GM12878 (cell line): ENCODE measurements around the gene DENND1B. TPM values are rescaled to one million over a fixed set of nuclear protein-coding genes. Genes with fewer than 3 reads are reported as not detected.

Experiments
- ATAC-seq: fragments of 200-7000 bp; cut with Tn5 transposase; 3 replicates; pipeline ENCODE4 v1.9.1; 2020; ENCODE audit warnings: mild to moderate bottlenecking, moderate library complexity
- BruUV-seq: library from RNA; stranded (reverse); fragments of 400-500 nt; replicated peaks from 2 replicates; lab custom pipeline; 2021; lab: Mats Ljungman, UMichigan
- CTCF ChIA-PET: fragments of 300-600 bp; sonication (Branson Sonifier 250); formaldehyde crosslinking; extraction: SDS; loops from one replicate; lab custom pipeline; 2021; ENCODE audit warnings: inconsistent platforms; lab: Yijun Ruan, JAX
- POLR2A ChIA-PET: fragments of 350-600 bp; formaldehyde crosslinking; extraction: SDS; loops from one replicate; lab custom pipeline; 2021; ENCODE audit warnings: inconsistent platforms; lab: Charles Lee
- RAD21 ChIA-PET: fragments of 300-600 bp; sonication (Branson Sonifier 250); formaldehyde crosslinking; loops from one replicate; lab custom pipeline; 2023; ENCODE audit warnings: antibody characterized with exemption; ENCODE audit not compliant: unreplicated experiment; lab: Charles Lee
- SMC1A ChIA-PET: fragments of 300-600 bp; sonication (Branson Sonifier 250); formaldehyde crosslinking; loops from one replicate; lab custom pipeline; 2023; ENCODE audit not compliant: unreplicated experiment, uncharacterized antibody; lab: Charles Lee
- DNase-seq: peaks from one replicate; pipeline ENCODE4 v3.0.0-alpha.2; 2011; ENCODE audit warnings: low read depth, low spot score
- FAIRE-seq: peaks from 3 replicates; lab custom pipeline; 2011; peaks lifted over from hg19 to GRCh38; lab: Jason Lieb, UNC
- H2AFZ ChIP-seq: 2 replicates; pipeline ENCODE4 v1.6.0; 2011; ENCODE audit warnings: low read depth, low read length, control low read depth; ENCODE audit not compliant: control insufficient read depth
- H3K27ac ChIP-seq: 2 replicates; pipeline ENCODE4 v1.5.1; 2011; ENCODE audit warnings: control low read depth; ENCODE audit not compliant: control insufficient read depth, insufficient read depth
- H3K27me3 ChIP-seq, 2 experiments: replicated peaks in 1 of 2; 2 replicates each; pipeline versions ENCODE4 v1.6.0 to v1.6.1; 2011; ENCODE audit warnings: low read length in 1 of 2; ENCODE audit not compliant: control insufficient read depth in 2 of 2, insufficient read depth in 2 of 2
- H3K36me3 ChIP-seq, 2 experiments: 2 replicates each; pipeline ENCODE4 v1.5.1; 2011; ENCODE audit warnings: low read length in 1 of 2; ENCODE audit not compliant: control insufficient read depth in 2 of 2, insufficient read depth in 2 of 2
- H3K4me1 ChIP-seq: 2 replicates; pipeline ENCODE4 v1.6.1; 2011; ENCODE audit warnings: mild to moderate bottlenecking, low read length, moderate library complexity, mixed read lengths; ENCODE audit not compliant: control insufficient read depth, insufficient read depth
- H3K4me2 ChIP-seq: 2 replicates; pipeline ENCODE4 v1.6.0; 2011; ENCODE audit warnings: control low read depth; ENCODE audit not compliant: control insufficient read depth, insufficient read depth
- H3K4me3 ChIP-seq: fragments of 200-600 bp; sonication (generic); 2 replicates; pipeline ENCODE4 v1.5.1; 2016
- H3K79me2 ChIP-seq: 2 replicates; pipeline ENCODE4 v1.6.0; 2011; ENCODE audit warnings: low read length; ENCODE audit not compliant: control insufficient read depth, insufficient read depth
- H3K9ac ChIP-seq: 2 replicates; pipeline ENCODE4 v1.8.0; 2011; ENCODE audit warnings: low read length, control low read depth, mixed read lengths; ENCODE audit not compliant: control insufficient read depth, insufficient read depth
- H3K9me3 ChIP-seq: replicated peaks from 3 replicates; pipeline ENCODE4 v1.5.1; 2011; ENCODE audit warnings: mild to moderate bottlenecking, low read length; ENCODE audit not compliant: control insufficient read depth, insufficient read depth
- H4K20me1 ChIP-seq: 2 replicates; pipeline ENCODE4 v1.6.0; 2011; ENCODE audit not compliant: control insufficient read depth, insufficient read depth
- BMI1 ChIP-seq: fragments of 450-650 bp; IDR thresholded peaks from 2 replicates; pipeline ENCODE4 v1.6.1; 2016; ENCODE audit warnings: mild to moderate bottlenecking, moderate library complexity, borderline replicate concordance
- E2F4 ChIP-seq: IDR thresholded peaks from 2 replicates; pipeline ENCODE4 v1.6.1; 2012; ENCODE audit warnings: low read depth, low read length, improper control_type of control experiment
- IRF3 ChIP-seq: fragments of 450-650 bp; IDR thresholded peaks from 2 replicates; pipeline ENCODE4 v1.6.1; 2014; ENCODE audit warnings: mild to moderate bottlenecking
- RAD21 ChIP-seq: IDR thresholded peaks from 2 replicates; pipeline ENCODE4 v1.6.1; 2011; ENCODE audit warnings: mild to moderate bottlenecking, low read depth, low read length, moderate library complexity; ENCODE audit not compliant: insufficient read depth
- USF1 ChIP-seq: IDR thresholded peaks from 2 replicates; pipeline ENCODE4 v1.6.1; 2011; ENCODE audit warnings: borderline replicate concordance, low read depth, mild to moderate bottlenecking, moderate library complexity, mixed read lengths, low read length; ENCODE audit not compliant: insufficient read depth; ENCODE audit errors: extremely low read length
- WGBS: methylation state at CpG from one replicate; pipeline ENCODE4 v1.1.6; 2016; ENCODE audit warnings: low lambda C conversion rate; ENCODE audit not compliant: insufficient replicate concordance, insufficient coverage; ENCODE audit errors: missing lambda C conversion rate; 5-methylcytosine and 5-hydroxymethylcytosine counted together
- in situ Hi-C: fragments of 300-500 bp; cut with MboI; formaldehyde crosslinking; loops from 9 replicates; pipeline ENCODE4 v1.14.3; 2018; ENCODE audit warnings: mixed read lengths
- intact Hi-C: fragments of 100-400 bp; cut with micrococcal nuclease; formaldehyde crosslinking; loops from one replicate; pipeline ENCODE4 v1.14.2; 2022; ENCODE audit not compliant: unreplicated experiment
- polyA plus RNA-seq, 11 experiments: library from polyadenylated mRNA; depleted of rRNA in 4 of 11; unstranded in 6 of 11; stranded (reverse) in 5 of 11; fragments of >200 nt; fragmentation: Nextera tagmentation in 4 of 11; fragmentation: Illumina TruSeq in 1 of 11; extraction: Ambion mirVana in 4 of 11; extraction: Trizol in 1 of 11; gene quantifications; 1 replicate in 1 of 11; 2 replicates in 10 of 11; pipeline versions ENCODE4 v1.2.1 to v1.2.3, GENCODE V29; 2011 to 2016; ENCODE audit warnings: inconsistent platforms in 2 of 11, missing spikeins in 2 of 11, low read depth in 1 of 11
- total RNA-seq, 4 experiments: library from RNA; depleted of rRNA in 3 of 4; stranded (reverse); fragments of >200 nt in 3 of 4; fragmentation: Illumina TruSeq in 1 of 4; extraction: Trizol in 1 of 4; gene quantifications; 2 replicates each; pipeline versions ENCODE4 v1.2.1 to v1.2.3, GENCODE V29; 2013 to 2021

DENND1B gene
- total and polyA plus RNA-seq, 10 of the 15 experiments (the other 5 are each of a cell fraction or from before 2014, with no cell fraction given): 1.7 to 10.7 (median 8.0) TPM

- TF ChIP-seq IRF3 (no peak), BMI1 (no peak)
- TF ChIP-seq, all 136 proteins: peak for 0
Measured at GRCh38 chr1:197659171-197659570, 116.1 kb downstream of the DENND1B start (continued).

GRCh38 chr1:197649188-197649587, 126.1 kb downstream of the DENND1B start:
- ChIA-PET RAD21 (no interaction called here), POLR2A (no interaction called here), SMC1A (interaction anchor here (0.7 to 1.3 kb wide), 4 partner anchors 9 to 195 kb away, joined by 3 to 4 read pairs (median 4); no protein-coding TSS in a partner anchor), CTCF (no interaction called here)
- no peaks in the 10 kb centered on the region for H3K79me2 ChIP-seq
- H3K36me3 ChIP-seq: no peaks in the 10 kb centered on the region
- no peak overlapping the region for H2AFZ ChIP-seq
- H3K4me3 ChIP-seq: no peak overlapping the region
- no peaks in the 10 kb centered on the region for H3K27me3 ChIP-seq
- H3K9ac ChIP-seq: no peak overlapping the region
- WGBS: 13% methylated on average over 2 of the region's 2 CpGs
- H4K20me1 ChIP-seq: no peaks in the 10 kb centered on the region
- no TSS peak for BruUV-seq
- DNase-seq (no peak), FAIRE-seq (no peak), ATAC-seq (no peak)
- H3K27ac ChIP-seq: no peak overlapping the region
- in situ Hi-C loops: no loop called here
- H3K9me3 ChIP-seq: no peaks in the 10 kb centered on the region
- no peak overlapping the region for H3K4me2 ChIP-seq
- TF ChIP-seq RAD21: no peak
- TF ChIP-seq E2F4: no peak
- TF ChIP-seq USF1: no peak
- intact Hi-C loops: no loop called here
- no peaks in the 10 kb centered on the region for H3K4me1 ChIP-seq
